CD8-positive, alpha-beta memory T cell (primary cell): Measurements from ENCODE around the gene BTG1. TPM values are rescaled to one million over a fixed set of nuclear protein-coding genes. Genes with fewer than 3 reads are reported as not detected.

Source experiments
- CTCF ChIA-PET: fragments of 350-600 bp; sonication (Branson Sonifier 250); formaldehyde crosslinking; loops from one replicate; lab custom pipeline; 2021; ENCODE audit warnings: antibody characterized with exemption; lab: Charles Lee
- POLR2A ChIA-PET: fragments of 350-600 bp; sonication (Branson Sonifier 250); formaldehyde crosslinking; loops from one replicate; lab custom pipeline; 2021; ENCODE audit warnings: antibody characterized with exemption; lab: Charles Lee
- DNase-seq, 5 donors: peaks; one replicate each; pipeline versions ENCODE4 v3.0.0 to v3.0.0-alpha.2; 2020 to 2022; ENCODE audit warnings: mixed read lengths in 1 of 5
- H3K27ac ChIP-seq: one replicate; pipeline ENCODE4 v1.7.0; 2013; ENCODE audit warnings: low read depth, mild to moderate bottlenecking, low read length, moderate library complexity
- H3K27me3 ChIP-seq: 2 replicates; pipeline ENCODE4 v1.7.0; 2013; ENCODE audit warnings: low read length, mild to moderate bottlenecking; ENCODE audit not compliant: insufficient read depth, poor library complexity, severe bottlenecking
- H3K36me3 ChIP-seq: 2 replicates; pipeline ENCODE4 v1.7.0; 2013; ENCODE audit warnings: mild to moderate bottlenecking, low read length, moderate library complexity; ENCODE audit not compliant: insufficient read depth
- H3K4me1 ChIP-seq: 2 replicates; pipeline ENCODE4 v1.7.0; 2013; ENCODE audit warnings: mild to moderate bottlenecking, low read length, moderate library complexity; ENCODE audit not compliant: insufficient read depth
- H3K4me3 ChIP-seq: 2 replicates; pipeline ENCODE4 v1.7.0; 2013; ENCODE audit warnings: mild to moderate bottlenecking, low read length
- H3K9me3 ChIP-seq: 2 replicates; pipeline ENCODE4 v1.7.0; 2013; ENCODE audit warnings: mild to moderate bottlenecking, low read length
- H3K27ac Mint-ChIP-seq, 8 donors: one replicate each; pipeline ENCODE4 v1.8.0; 2020 to 2021; ENCODE audit warnings: mixed read lengths in 8 of 8, mild to moderate bottlenecking in 6 of 8, inconsistent platforms in 3 of 8, moderate library complexity in 3 of 8
- H3K27me3 Mint-ChIP-seq, 2 donors: one replicate each; pipeline ENCODE4 v1.8.0; 2020 to 2021; ENCODE audit warnings: mixed read lengths in 2 of 2, mild to moderate bottlenecking in 1 of 2, moderate library complexity in 1 of 2
- H3K36me3 Mint-ChIP-seq, 3 donors: one replicate each; pipeline ENCODE4 v1.8.0; 2020 to 2021; ENCODE audit warnings: mixed read lengths in 3 of 3, inconsistent platforms in 1 of 3, mild to moderate bottlenecking in 1 of 3
- H3K4me1 Mint-ChIP-seq, 3 donors: one replicate each; pipeline ENCODE4 v1.8.0; 2020 to 2021; ENCODE audit warnings: mixed read lengths in 3 of 3, inconsistent platforms in 1 of 3, mild to moderate bottlenecking in 1 of 3
- H3K4me3 Mint-ChIP-seq, 7 donors: one replicate each; pipeline ENCODE4 v1.8.0; 2020 to 2021; ENCODE audit warnings: mixed read lengths in 7 of 7, mild to moderate bottlenecking in 6 of 7, moderate library complexity in 4 of 7, inconsistent platforms in 2 of 7
- H3K9me3 Mint-ChIP-seq, 5 donors: one replicate each; pipeline ENCODE4 v1.8.0; 2020 to 2022; ENCODE audit warnings: mixed read lengths in 5 of 5, mild to moderate bottlenecking in 3 of 5, moderate library complexity in 2 of 5, inconsistent platforms in 1 of 5
- polyA plus RNA-seq: library from polyadenylated mRNA; unstranded; fragments of 300-500 nt; fragmentation: Illumina TruSeq; gene quantifications from one replicate; pipeline ENCODE4 v1.2.3, GENCODE V29; 2021
- total RNA-seq, 2 experiments: library from RNA; stranded (reverse); gene quantifications; one replicate each; pipeline ENCODE4 v1.2.3, GENCODE V29; 2021

Gene BTG1
- total and polyA plus RNA-seq, 3 experiments from 2014 or later = 98.3 to 748 (median 103) TPM

DNA sequence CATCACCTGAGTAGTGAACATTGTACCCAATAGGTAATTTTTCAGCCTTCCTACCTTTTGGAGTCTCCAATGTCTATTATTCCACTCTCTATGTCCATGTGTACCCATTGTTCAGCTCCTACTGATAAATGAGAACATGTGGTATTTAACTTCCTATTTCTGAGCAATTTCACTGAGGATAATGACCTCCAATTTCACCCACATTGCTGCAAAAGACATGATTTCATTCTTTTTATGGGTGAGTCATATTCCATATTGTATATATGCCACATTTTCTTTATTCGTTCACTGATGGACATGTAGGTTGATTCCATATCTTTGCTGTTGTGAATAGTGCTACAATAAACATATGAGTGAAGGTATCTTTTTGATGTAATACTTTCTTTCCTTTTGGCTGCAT lies 16.4 kb upstream of the BTG1 start:
- Mint-ChIP-seq H3K9me3 (no peaks in the 10 kb centered on the region), H3K27me3 (no peaks in the 10 kb centered on the region), H3K36me3 (peaks cover 0 to 3% (median 0%) of the 10 kb centered on the region in 3 donors), H3K4me3 (no peak overlapping the region), H3K4me1 (peaks cover 26 to 49% (median 27%) of the 10 kb centered on the region in 3 donors), H3K27ac (no peak overlapping the region)
- CTCF ChIA-PET = no interaction called here
- DNase-seq = no peak
- H3K27me3 ChIP-seq = no peaks in the 10 kb centered on the region
- peaks cover 48% of the 10 kb centered on the region for H3K4me1 ChIP-seq
- POLR2A ChIA-PET = no interaction called here
- no peaks in the 10 kb centered on the region for H3K36me3 ChIP-seq
- H3K9me3 ChIP-seq = no peaks in the 10 kb centered on the region
- no peak overlapping the region for H3K27ac ChIP-seq
- no peak overlapping the region for H3K4me3 ChIP-seq

DNA sequence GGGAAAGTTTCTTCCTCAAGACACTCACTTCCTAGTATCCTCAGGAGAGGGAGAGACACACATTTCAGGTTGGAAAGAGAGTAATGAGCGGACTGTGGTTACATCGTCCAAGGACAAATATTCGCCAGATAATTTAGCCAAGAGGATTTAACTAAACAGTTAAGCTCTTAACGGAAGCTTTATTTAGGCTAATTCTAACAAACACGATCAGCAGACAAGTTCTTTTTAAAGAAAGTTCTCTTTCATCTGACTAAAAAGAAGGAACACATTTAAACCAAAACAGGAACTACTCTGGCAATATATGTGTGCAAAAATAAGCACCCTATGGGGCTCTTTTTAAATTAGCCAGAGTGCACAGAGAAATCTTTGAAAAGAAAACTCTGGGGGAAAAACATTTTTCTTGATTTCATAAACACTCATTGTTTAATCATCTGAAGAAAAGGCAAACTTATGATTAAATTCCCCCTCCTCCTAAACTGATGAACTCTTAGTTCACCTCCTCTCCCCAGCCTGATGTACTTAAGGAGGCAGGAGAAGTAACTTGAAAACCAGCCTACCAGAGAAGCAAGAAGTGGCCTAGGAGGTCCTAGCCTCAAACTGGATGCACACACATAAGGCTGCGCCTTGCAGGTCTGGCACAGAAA lies 13.3 kb upstream of the BTG1 start:
- DNase-seq = peak in 1 of 5 donors; percentile 36
- no peaks in the 10 kb centered on the region for H3K9me3 Mint-ChIP-seq
- H3K27ac Mint-ChIP-seq = peak overlapping the region in 7 of 8 donors; percentile 25 to 88 (median 75)
- no peaks in the 10 kb centered on the region for H3K36me3 ChIP-seq
- H3K4me3 ChIP-seq = peak overlapping the region; percentile 43
- no peaks in the 10 kb centered on the region for H3K27me3 ChIP-seq
- H3K27ac ChIP-seq = no peak overlapping the region
- H3K4me1 ChIP-seq = peaks cover 54% of the 10 kb centered on the region
- peak overlapping the region in 5 of 7 donors; percentile 12 to 53 (median 24) for H3K4me3 Mint-ChIP-seq
- CTCF ChIA-PET = no interaction called here
- peaks cover 0 to 1% (median 0%) of the 10 kb centered on the region in 3 donors for H3K36me3 Mint-ChIP-seq
- POLR2A ChIA-PET = no interaction called here
- no peaks in the 10 kb centered on the region for H3K9me3 ChIP-seq
- peaks cover 30 to 47% (median 31%) of the 10 kb centered on the region in 3 donors for H3K4me1 Mint-ChIP-seq
- H3K27me3 Mint-ChIP-seq = no peaks in the 10 kb centered on the region

DNA sequence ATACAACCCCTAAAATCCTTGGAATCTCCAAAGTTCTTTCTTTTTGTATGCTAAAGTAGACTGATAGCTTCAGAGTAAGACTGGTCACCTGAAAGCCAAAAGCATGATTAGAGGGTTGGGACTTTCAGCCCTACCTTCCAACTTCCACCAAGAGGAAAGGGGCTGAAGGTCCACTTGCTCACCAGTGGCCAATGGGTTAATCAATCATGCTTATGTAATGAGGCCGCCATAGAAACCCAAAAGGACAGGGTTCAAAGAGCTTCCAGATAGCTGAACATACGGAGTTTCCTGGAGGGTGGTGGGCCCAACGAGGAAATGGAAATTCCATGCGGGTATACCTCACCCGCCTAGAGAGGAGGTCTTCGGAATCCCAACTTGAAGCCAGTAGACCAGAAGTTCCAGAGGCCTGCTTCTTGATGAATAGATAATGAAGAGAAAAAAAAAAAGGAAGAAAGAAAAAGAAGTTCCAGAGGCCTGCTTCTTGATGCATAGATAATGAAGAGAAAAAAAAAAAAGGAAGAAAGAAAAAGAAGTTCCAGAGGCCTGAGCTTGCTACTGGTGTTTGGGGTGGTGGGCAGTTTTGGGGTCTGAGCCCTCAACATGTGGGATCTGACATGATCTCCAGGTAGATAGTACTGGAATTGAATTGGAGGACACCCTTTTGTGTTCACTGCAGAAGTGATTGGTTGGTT lies 11.2 kb upstream of the BTG1 start:
- no peaks in the 10 kb centered on the region for H3K27me3 ChIP-seq
- H3K9me3 ChIP-seq = no peaks in the 10 kb centered on the region
- no peak overlapping the region for H3K27ac ChIP-seq
- ChIA-PET POLR2A (interaction anchor here (0.6 to 1.5 kb wide), 2 partner anchors 11 to 19 kb away, joined by 3 to 12 read pairs; partner anchors contain the start of gene BTG1), CTCF (interaction anchor here (1.4 kb wide), 1 partner anchor 12 kb away, joined by 3 read pairs; the partner anchor contains the start of gene BTG1)
- Mint-ChIP-seq H3K27me3 (no peaks in the 10 kb centered on the region), H3K36me3 (peaks cover 0 to 3% (median 0%) of the 10 kb centered on the region in 3 donors), H3K27ac (peak overlapping the region in 3 of 8 donors; percentile 20 to 72 (median 64)), H3K9me3 (no peaks in the 10 kb centered on the region), H3K4me3 (peak overlapping the region in 2 of 7 donors; percentile 3 to 32), H3K4me1 (peaks cover 29 to 38% (median 30%) of the 10 kb centered on the region in 3 donors)
- no peaks in the 10 kb centered on the region for H3K36me3 ChIP-seq
- H3K4me1 ChIP-seq = peaks cover 48% of the 10 kb centered on the region
- DNase-seq = no peak
- H3K4me3 ChIP-seq = no peak overlapping the region

GRCh38 chr12:92156139-92156538 lies 10.5 kb upstream of the BTG1 start:
- H3K4me1 ChIP-seq = peaks cover 44% of the 10 kb centered on the region
- CTCF ChIA-PET = interaction anchor here (1.4 kb wide), 1 partner anchor 11 kb away, joined by 3 read pairs; the partner anchor contains the start of gene BTG1
- no peaks in the 10 kb centered on the region for H3K9me3 ChIP-seq
- H3K27me3 ChIP-seq = no peaks in the 10 kb centered on the region
- no peak overlapping the region for H3K4me3 Mint-ChIP-seq
- no peak for DNase-seq
- no peaks in the 10 kb centered on the region for H3K9me3 Mint-ChIP-seq
- no peaks in the 10 kb centered on the region for H3K27me3 Mint-ChIP-seq
- H3K36me3 Mint-ChIP-seq = peaks cover 0 to 3% (median 0%) of the 10 kb centered on the region in 3 donors
- POLR2A ChIA-PET = interaction anchor here (0.6 kb wide), 1 partner anchor 19 kb away, joined by 3 read pairs; no protein-coding TSS in a partner anchor
- no peak overlapping the region for H3K27ac ChIP-seq
- H3K27ac Mint-ChIP-seq = no peak overlapping the region
- no peaks in the 10 kb centered on the region for H3K36me3 ChIP-seq
- peaks cover 26 to 38% (median 30%) of the 10 kb centered on the region in 3 donors for H3K4me1 Mint-ChIP-seq
- H3K4me3 ChIP-seq = no peak overlapping the region

DNA sequence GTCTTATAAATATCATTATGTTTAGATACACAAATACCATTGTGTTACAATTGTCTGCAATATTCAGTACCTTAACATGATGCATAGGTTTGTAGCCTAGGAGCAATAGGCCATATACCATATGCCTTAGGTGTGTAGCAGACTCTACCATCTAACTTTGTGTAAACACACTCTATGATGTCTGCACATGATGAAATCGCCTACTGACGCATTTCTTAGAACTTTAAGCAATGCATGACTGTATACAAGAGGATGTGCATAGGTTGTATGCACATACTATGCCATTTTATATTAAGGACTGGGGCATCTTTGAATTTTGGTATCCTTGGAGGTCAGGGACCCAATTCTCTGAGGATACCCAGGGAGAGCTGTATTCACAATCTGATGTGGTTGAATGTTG lies 10.1 kb upstream of the BTG1 start:
- POLR2A ChIA-PET = no interaction called here
- CTCF ChIA-PET = interaction anchor here (1.4 kb wide), 1 partner anchor 11 kb away, joined by 3 read pairs; the partner anchor contains the start of gene BTG1

GRCh38 chr12:92151916-92152315 lies 6.3 kb upstream of the BTG1 start:
- POLR2A ChIA-PET = no interaction called here
- CTCF ChIA-PET = no interaction called here
- H3K27ac ChIP-seq = no peak overlapping the region
- Mint-ChIP-seq H3K4me1 (peaks cover 17 to 24% (median 18%) of the 10 kb centered on the region in 3 donors), H3K27me3 (no peaks in the 10 kb centered on the region), H3K27ac (no peak overlapping the region), H3K36me3 (peaks cover 8 to 11% (median 10%) of the 10 kb centered on the region in 3 donors), H3K4me3 (no peak overlapping the region), H3K9me3 (no peaks in the 10 kb centered on the region)
- no peak overlapping the region for H3K4me3 ChIP-seq
- H3K9me3 ChIP-seq = no peaks in the 10 kb centered on the region
- H3K4me1 ChIP-seq = peaks cover 21% of the 10 kb centered on the region
- no peak for DNase-seq
- H3K27me3 ChIP-seq = no peaks in the 10 kb centered on the region
- no peaks in the 10 kb centered on the region for H3K36me3 ChIP-seq

More for the DNA sequence above, 10.1 kb upstream of the BTG1 start:
- peaks cover 0 to 1% (median 0%) of the 10 kb centered on the region in 3 donors for H3K36me3 Mint-ChIP-seq
- Histone ChIP-seq H3K36me3 (no peaks in the 10 kb centered on the region), H3K27me3 (no peaks in the 10 kb centered on the region), H3K4me1 (peaks cover 40% of the 10 kb centered on the region), H3K4me3 (no peak overlapping the region), H3K9me3 (no peaks in the 10 kb centered on the region), H3K27ac (no peak overlapping the region)
- H3K4me1 Mint-ChIP-seq = peaks cover 24 to 35% (median 27%) of the 10 kb centered on the region in 3 donors
- no peaks in the 10 kb centered on the region for H3K9me3 Mint-ChIP-seq
- H3K27ac Mint-ChIP-seq = no peak overlapping the region
- DNase-seq = no peak
- H3K27me3 Mint-ChIP-seq = no peaks in the 10 kb centered on the region
- no peak overlapping the region for H3K4me3 Mint-ChIP-seq

DNA sequence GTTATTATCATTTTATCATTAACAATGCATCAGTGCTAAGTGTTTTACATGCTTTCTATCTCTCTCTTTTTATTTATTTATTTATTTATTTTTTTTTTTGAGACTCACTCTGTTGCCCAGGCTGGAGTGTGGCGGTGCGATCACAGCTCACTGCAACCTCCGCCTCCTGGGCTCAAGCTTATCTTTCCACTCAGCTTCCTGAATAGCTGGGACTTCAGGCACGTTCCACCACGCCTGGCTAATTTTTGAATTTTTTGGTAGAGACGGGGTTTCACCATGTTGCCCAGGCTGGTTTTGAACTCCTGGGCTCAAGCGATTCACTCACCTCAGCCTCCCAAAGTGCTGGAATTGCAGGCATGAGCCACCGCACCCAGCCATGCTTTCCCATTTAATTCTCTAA lies 3.9 kb upstream of the BTG1 start:
- H3K27me3 Mint-ChIP-seq = peaks cover 0 to 6% of the 10 kb centered on the region in 2 donors
- Histone ChIP-seq H3K27me3 (no peaks in the 10 kb centered on the region), H3K4me3 (no peak overlapping the region), H3K36me3 (peaks cover 7% of the 10 kb centered on the region), H3K4me1 (peaks cover 16% of the 10 kb centered on the region), H3K27ac (no peak overlapping the region), H3K9me3 (no peaks in the 10 kb centered on the region)
- H3K4me1 Mint-ChIP-seq = peaks cover 22 to 27% (median 25%) of the 10 kb centered on the region in 3 donors
- H3K9me3 Mint-ChIP-seq = peaks cover 0 to 3% (median 2%) of the 10 kb centered on the region in 5 donors
- CTCF ChIA-PET = interaction anchor here (1.1 to 1.7 kb wide), 3 partner anchors 11 to 249 kb away, joined by 3 to 4 read pairs (median 3); no protein-coding TSS in a partner anchor
- POLR2A ChIA-PET = interaction anchor here (0.7 kb wide), 1 partner anchor 103 kb away, joined by 3 read pairs; no protein-coding TSS in a partner anchor
- DNase-seq = no peak
- H3K27ac Mint-ChIP-seq = no peak overlapping the region
- H3K36me3 Mint-ChIP-seq = peaks cover 13 to 28% (median 13%) of the 10 kb centered on the region in 3 donors
- no peak overlapping the region for H3K4me3 Mint-ChIP-seq
